HG02678 (cell line): ENCODE measurements around the gene PTPRN2.

ENCODE experiments used
- ATAC-seq: cut with Tn5 transposase; IDR thresholded peaks from one replicate; pipeline ENCODE4 v1.9.1; 2021; ENCODE audit warnings: mild to moderate bottlenecking, moderate library complexity; ENCODE audit not compliant: unreplicated experiment

Gene PTPRN2

GRCh38 chr7:158248816-158249215, 338.8 kb downstream of the PTPRN2 start:
- ATAC-seq, result no peak

- ATAC-seq, result no peak
Observed at GRCh38 chr7:158247758-158248487, 339.7 kb downstream of the PTPRN2 start.

- ATAC-seq, result no peak
Observed at GRCh38 chr7:158246960-158247673, 340.5 kb downstream of the PTPRN2 start.

GRCh38 chr7:158246272-158246959, 341.2 kb downstream of the PTPRN2 start:
- no peak for ATAC-seq

GRCh38 chr7:158245724-158246041, 341.9 kb downstream of the PTPRN2 start:
- no peak for ATAC-seq

- no peak for ATAC-seq
Observed at GRCh38 chr7:158244873-158245723, 342.5 kb downstream of the PTPRN2 start.

GRCh38 chr7:158244430-158244829, 343.2 kb downstream of the PTPRN2 start:
- no peak for ATAC-seq

GRCh38 chr7:158241919-158242318, 345.7 kb downstream of the PTPRN2 start:
- no peak for ATAC-seq

GRCh38 chr7:158240801-158241200, 346.8 kb downstream of the PTPRN2 start:
- no peak for ATAC-seq

- ATAC-seq, result no peak
Observed at GRCh38 chr7:158239290-158239981, 348.2 kb downstream of the PTPRN2 start.

GRCh38 chr7:158238616-158239289, 348.9 kb downstream of the PTPRN2 start:
- no peak for ATAC-seq

- no peak for ATAC-seq
Observed at GRCh38 chr7:158237672-158238335, 349.8 kb downstream of the PTPRN2 start.

GRCh38 chr7:158236400-158236799, 351.2 kb downstream of the PTPRN2 start:
- no peak for ATAC-seq

GRCh38 chr7:158235862-158236261, 351.8 kb downstream of the PTPRN2 start:
- no peak for ATAC-seq

- ATAC-seq, result no peak
Observed at GRCh38 chr7:158229945-158230344, 357.7 kb downstream of the PTPRN2 start.

GRCh38 chr7:158228986-158229385, 358.6 kb downstream of the PTPRN2 start:
- ATAC-seq, result no peak

- ATAC-seq, result no peak
Observed at GRCh38 chr7:158228131-158228530, 359.5 kb downstream of the PTPRN2 start.

- ATAC-seq, result no peak
Observed at GRCh38 chr7:158227258-158227984, 360.2 kb downstream of the PTPRN2 start.

GRCh38 chr7:158216198-158216597, 371.4 kb downstream of the PTPRN2 start:
- ATAC-seq, result no peak
